GM18526 (cell line): Measurements from ENCODE around the gene PEX19.
A peak's percentile ranks its signal among the peaks of the same experiment; 100 is the strongest.

ENCODE experiments used
- POLR2A ChIP-seq: IDR thresholded peaks from 3 replicates; pipeline ENCODE4 v1.6.1; 2011; ENCODE audit not compliant: insufficient read length; ENCODE audit errors: extremely low read depth

Gene PEX19

GRCh38 chr1:160291248-160292220, 6.6 kb upstream of the PEX19 start:
- TF ChIP-seq POLR2A, result no peak

DNA sequence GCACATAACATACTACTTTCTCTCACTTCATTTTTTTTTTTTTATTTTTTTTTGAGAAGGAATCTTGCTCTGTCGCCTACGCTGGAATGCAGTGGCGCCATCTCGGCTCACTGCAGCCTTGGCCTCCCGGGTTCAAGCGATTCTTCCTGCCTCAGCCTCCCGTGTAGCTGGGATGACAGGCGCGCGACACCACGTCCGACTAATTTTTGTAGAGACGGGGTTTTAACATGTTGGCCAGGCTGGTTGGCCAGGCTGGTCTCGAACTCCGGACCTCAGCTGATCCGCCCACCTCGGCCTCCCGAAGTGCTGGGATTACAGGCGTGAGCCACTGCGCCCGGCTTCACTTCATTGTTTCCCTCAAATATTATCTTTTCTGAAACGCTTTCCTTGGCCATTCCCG, 573 bp upstream of the PEX19 start:
- TF ChIP-seq POLR2A, result no peak

- no peak for TF ChIP-seq POLR2A
Observed at GRCh38 chr1:160284220-160284781, 632 bp downstream of the PEX19 start.

DNA sequence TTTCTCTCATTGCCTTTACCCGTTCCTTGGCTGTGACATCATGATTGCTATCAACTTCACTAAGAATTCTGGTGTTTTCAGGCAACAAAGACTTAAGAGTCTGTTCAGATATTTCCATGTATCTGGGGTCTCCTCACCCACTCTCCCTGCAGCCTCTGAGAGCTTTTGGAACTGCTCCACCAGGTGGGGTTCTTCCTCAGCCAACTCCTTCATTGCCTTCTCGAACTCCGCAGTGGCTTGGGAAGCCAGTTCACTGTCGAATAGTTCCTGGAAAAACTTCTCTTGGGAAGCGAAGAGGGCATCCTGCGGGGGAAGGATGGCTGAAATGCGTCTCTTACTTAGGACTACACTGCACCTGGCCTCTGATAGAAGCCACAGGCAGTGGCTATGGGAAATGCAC, 2.1 kb downstream of the PEX19 start:
- no peak for TF ChIP-seq POLR2A

DNA sequence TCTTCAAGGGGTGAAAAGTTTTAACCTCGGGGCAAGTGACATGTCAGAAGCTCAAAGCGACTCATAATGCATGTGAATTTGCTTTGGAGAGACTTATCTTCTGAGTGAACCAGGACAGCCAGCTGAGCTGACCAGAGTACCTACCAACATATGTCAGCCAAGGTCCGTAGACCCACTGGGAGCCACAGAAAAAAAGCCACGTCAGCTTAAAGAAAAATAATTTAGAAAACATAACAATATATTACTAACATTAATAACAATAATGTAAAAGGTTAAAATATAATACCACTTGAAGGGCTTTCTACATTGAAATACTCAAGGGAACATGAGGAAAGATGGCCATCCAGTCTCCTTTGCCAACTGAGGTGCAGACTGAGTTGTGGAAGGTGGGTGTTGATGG, 6.9 kb downstream of the PEX19 start:
- TF ChIP-seq POLR2A, result no peak

- no peak for TF ChIP-seq POLR2A
Observed at GRCh38 chr1:160277330-160277729, 7.6 kb downstream of the PEX19 start.

DNA sequence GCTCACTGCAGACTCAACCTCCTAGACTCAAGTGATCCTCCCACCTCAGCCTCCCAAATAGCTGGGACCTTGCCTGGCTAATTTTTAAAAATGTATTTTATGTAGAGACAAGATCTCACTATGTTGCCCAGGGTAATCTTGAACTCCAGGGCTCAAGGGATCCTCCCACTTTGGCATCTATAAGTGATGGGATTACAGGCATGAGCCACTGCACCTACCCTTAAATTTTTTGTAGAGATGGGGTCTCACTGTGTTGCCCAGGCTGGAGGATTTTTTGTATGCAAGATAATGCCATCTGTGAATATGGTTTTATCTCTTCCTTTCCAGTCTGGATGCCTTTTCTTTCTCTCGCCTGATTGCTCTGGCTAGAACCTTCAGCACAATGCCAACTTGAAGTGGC, 13.9 kb downstream of the PEX19 start:
- TF ChIP-seq POLR2A, result no peak

GRCh38 chr1:160267284-160267991, 17.5 kb downstream of the PEX19 start:
- no peak for TF ChIP-seq POLR2A

GRCh38 chr1:160264795-160265307, 20.1 kb downstream of the PEX19 start:
- no peak for TF ChIP-seq POLR2A

GRCh38 chr1:160261893-160262794, 22.8 kb downstream of the PEX19 start, which contains the start of gene DCAF8:
DCAF8 (minus strand) TSS chr1:160262549; CDS start chr1:160244008, 18,541 bp downstream.
- peak; percentile 95 for TF ChIP-seq POLR2A

DNA sequence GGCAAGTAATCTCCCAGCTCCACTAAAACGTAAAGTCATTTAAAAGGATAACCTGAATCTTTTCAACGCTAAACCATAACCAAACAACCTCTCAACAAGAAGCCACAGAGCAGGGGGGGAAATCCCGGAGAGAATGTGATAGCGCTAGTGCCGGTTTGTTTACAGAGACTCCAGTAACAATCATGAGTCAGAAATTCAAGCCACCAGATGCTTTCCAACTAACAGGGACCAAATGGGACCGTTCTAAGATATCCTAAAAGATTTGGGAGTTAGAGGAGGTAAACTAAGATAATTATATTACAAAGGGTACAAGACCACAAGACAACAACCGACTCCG, 23.4 kb downstream of the PEX19 start:
- no peak for TF ChIP-seq POLR2A

GRCh38 chr1:160260406-160261382, 24.2 kb downstream of the PEX19 start:
- no peak for TF ChIP-seq POLR2A

GRCh38 chr1:160258177-160258798, 26.6 kb downstream of the PEX19 start:
- no peak for TF ChIP-seq POLR2A
